Testis (tissue), 2 donors: ENCODE measurements around the gene DIAPH2.

Experiments
- CTCF ChIP-seq, 3 experiments: fragments of 450-650 bp in 2 of 3; fragments of 200-600 bp in 1 of 3; sonication (generic) in 1 of 3; IDR thresholded peaks; one replicate each; pipeline ENCODE4 v1.5.1; 2016 to 2019; ENCODE audit warnings: antibody characterized with exemption in 3 of 3, mild to moderate bottlenecking in 2 of 3, moderate library complexity in 1 of 3
- POLR2A ChIP-seq: fragments of 450-650 bp; IDR thresholded peaks from one replicate; pipeline ENCODE4 v1.6.1; 2017; ENCODE audit warnings: antibody characterized with exemption, mild to moderate bottlenecking, moderate library complexity

GRCh38 chrX:97027384-97027922 is 342.8 kb downstream of the DIAPH2 start:
- no peak for TF ChIP-seq POLR2A
- no peak for TF ChIP-seq CTCF (IDR thresholded peaks at IDR 0.05)
